LNCaP clone FGC (cell line): ENCODE measurements around the gene COQ8B.

Source experiments
- DNase-seq: peaks from one replicate; pipeline ENCODE4 v3.0.0-alpha.2; 2011; ENCODE audit warnings: low read depth
- H3K4me3 ChIP-seq: 2 replicates; pipeline ENCODE4 v1.5.1; 2011; ENCODE audit warnings: mild to moderate bottlenecking, low read depth, low read length, control low read depth
- TF ChIP-seq, protein P1 (sequence below): IDR thresholded peaks from 2 replicates; pipeline ENCODE4 v1.5.1; 2012; ENCODE audit warnings: mild to moderate bottlenecking; ENCODE audit not compliant: control insufficient read depth, insufficient read depth; ENCODE audit errors: extremely low read depth

Gene COQ8B

GRCh38 chr19:40687525-40688016, 29.1 kb downstream of the COQ8B start:
- H3K4me3 ChIP-seq, result no peak overlapping the region
- DNase-seq, result no peak
- TF ChIP-seq, protein P1, sequence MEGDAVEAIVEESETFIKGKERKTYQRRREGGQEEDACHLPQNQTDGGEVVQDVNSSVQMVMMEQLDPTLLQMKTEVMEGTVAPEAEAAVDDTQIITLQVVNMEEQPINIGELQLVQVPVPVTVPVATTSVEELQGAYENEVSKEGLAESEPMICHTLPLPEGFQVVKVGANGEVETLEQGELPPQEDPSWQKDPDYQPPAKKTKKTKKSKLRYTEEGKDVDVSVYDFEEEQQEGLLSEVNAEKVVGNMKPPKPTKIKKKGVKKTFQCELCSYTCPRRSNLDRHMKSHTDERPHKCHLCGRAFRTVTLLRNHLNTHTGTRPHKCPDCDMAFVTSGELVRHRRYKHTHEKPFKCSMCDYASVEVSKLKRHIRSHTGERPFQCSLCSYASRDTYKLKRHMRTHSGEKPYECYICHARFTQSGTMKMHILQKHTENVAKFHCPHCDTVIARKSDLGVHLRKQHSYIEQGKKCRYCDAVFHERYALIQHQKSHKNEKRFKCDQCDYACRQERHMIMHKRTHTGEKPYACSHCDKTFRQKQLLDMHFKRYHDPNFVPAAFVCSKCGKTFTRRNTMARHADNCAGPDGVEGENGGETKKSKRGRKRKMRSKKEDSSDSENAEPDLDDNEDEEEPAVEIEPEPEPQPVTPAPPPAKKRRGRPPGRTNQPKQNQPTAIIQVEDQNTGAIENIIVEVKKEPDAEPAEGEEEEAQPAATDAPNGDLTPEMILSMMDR, result no peak

GRCh38 chr19:40686882-40687524, 29.7 kb downstream of the COQ8B start:
- no peak for DNase-seq
- no peak overlapping the region for H3K4me3 ChIP-seq
- TF ChIP-seq, protein P1, result no peak

- DNase-seq, result no peak
- TF ChIP-seq, protein P1, result no peak
- no peak overlapping the region for H3K4me3 ChIP-seq
These were observed 31.1 kb downstream of the COQ8B start for GRCh38 chr19:40685563-40685962.

DNA sequence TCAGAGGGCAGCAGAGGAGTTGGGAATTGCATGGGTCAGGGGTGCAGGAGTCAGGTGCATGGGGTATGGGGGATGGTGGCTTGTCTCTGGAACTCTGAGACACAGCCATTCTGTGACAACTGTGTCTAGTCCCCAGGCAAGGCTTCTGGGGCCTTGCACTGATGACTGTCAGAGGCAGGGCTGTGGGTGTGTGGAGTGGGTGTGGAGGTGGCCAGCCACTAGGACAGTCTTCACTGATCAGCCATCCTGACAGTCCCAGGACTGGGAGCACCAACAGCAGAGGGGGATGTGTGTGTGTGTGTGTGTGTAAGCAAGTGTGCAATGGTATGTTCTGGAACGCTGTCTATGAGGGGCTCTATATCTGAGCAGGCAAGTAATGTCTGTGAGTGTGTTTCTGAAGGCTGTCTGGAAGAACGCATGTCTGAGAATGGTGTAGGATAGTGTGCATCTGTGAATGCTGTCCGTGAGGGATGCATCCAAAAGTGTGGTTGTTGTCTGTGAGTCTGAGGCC, 31.6 kb downstream of the COQ8B start:
- TF ChIP-seq, protein P1, result no peak
- no peak for DNase-seq
- no peak overlapping the region for H3K4me3 ChIP-seq

- TF ChIP-seq, protein P1, result no peak
- H3K4me3 ChIP-seq, result no peak overlapping the region
- DNase-seq, result no peak
These were observed 32.4 kb downstream of the COQ8B start for GRCh38 chr19:40684280-40684679.

DNA sequence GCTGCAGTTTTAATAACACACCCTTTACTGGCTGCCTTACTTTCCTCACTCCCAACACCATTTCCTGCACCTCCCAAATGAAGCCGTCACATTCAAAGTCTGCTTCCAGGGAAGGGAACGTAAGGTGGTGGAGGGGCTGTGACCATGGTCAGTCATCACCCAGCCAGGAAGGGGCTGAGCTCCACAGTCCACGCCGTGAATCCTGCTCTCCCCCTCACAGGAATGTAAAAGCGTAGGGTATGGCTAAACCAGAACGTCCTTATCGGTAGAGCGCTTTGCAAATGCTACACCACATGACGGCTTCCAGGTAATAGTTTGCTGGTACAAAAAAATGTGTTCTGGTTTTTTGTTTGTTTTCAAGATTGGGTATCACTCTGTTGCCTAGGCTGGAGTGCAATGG, 33.2 kb downstream of the COQ8B start:
- TF ChIP-seq, protein P1, result no peak
- DNase-seq, result no peak
- no peak overlapping the region for H3K4me3 ChIP-seq
